GM21423 (cell line): ENCODE data around the gene GALNT17.
"Not testable (repeated sequence)": the region's sequence is repeated elsewhere in the genome, so short reads cannot be mapped to it uniquely, and the experiment has no call there.

Source experiments
- ATAC-seq: cut with Tn5 transposase; IDR thresholded peaks from one replicate; pipeline ENCODE4 v1.9.1; 2021; ENCODE audit warnings: mild to moderate bottlenecking, moderate library complexity; ENCODE audit not compliant: unreplicated experiment

GALNT17 gene

GRCh38 chr7:71229148-71229547 is 97.2 kb downstream of the GALNT17 start:
- no peak for ATAC-seq

DNA sequence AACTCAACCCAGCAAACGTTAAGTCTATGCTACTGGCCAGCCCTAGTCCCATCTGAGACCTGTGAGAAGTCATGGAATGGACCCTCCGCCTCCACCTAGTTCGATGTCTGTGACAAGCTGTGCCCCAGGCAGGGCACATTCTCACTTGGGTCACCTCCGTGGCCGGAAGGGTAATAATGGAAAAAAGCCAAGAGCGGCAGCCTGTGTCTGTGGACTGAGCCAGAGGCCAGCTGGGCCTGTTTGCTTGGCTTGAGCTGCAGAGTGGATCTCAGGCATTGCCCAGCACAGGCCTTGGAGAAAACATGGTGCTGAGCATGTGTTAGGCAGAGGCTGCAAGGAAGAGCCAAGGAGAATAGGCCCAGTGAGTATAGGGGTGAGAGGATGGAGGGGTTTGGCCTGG is 97.8 kb downstream of the GALNT17 start:
- ATAC-seq: no peak

DNA sequence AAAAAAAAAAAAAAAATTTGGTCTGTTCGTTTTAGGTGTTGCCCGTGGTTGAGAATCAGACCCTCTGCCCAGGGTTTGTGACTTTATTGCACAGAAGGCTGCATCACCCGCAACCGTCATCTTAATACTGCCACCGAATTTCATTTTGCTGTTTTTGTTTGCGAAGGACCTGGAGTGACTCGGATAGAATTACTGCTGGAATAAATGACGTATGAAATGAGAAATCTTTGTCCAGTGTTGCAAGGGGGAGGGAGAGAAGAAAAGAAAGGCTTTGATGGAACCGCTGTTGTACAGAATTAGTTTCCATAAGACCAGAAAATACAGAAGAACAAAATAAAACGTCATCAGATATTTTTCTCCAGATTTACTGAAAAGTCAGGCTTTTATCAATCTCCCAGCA is 103.3 kb downstream of the GALNT17 start:
- no peak for ATAC-seq

DNA sequence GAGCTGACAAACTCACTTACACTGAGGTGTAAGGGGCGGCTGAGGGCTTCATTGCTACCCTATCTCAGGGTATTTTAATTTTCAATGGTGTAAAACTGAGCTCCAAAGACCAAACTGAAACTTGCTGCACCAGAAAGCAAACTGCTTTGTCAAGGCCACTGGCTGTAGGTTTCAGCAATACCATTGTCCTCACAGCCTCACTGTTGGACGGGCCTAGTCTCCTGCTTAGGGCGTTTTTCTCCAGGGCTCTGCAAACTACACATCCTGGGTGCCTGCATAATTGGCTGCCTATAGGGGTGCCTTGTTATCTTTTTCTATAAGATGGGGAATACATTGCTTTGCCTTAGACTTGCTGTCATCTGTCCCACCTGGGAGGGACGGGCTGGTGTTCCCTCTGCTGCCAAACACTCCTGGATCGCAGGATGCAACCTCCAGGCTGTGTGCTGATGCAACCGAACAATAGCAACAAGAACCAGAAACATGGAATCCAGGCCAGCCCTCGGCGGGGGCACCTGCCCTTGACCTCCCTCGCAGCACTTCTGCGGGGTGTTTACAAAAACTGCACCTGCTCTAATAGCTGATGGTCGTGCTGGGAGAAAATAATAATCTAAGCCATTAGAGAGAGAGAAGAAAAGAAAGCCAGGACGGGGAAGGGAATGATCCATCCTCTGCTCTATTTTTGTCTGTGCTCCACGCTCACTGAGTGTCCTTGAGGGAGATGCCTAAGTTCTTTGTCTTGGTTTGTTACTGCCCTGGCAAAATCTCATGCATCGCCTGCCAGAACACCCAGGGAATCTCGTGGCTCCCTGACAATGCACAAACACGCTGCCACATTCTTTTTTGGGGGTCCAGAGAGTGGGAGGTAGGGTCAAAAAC is 104.5 kb downstream of the GALNT17 start:
- ATAC-seq: no peak

- no peak for ATAC-seq
Observed at GRCh38 chr7:71237945-71238344, 106.0 kb downstream of the GALNT17 start.

GRCh38 chr7:71238581-71239295 is 106.8 kb downstream of the GALNT17 start:
- ATAC-seq: no peak

GRCh38 chr7:71239586-71240268 is 107.8 kb downstream of the GALNT17 start:
- ATAC-seq: no peak

GRCh38 chr7:71243736-71244410 is 111.9 kb downstream of the GALNT17 start:
- no peak for ATAC-seq

GRCh38 chr7:71245038-71245437 is 113.1 kb downstream of the GALNT17 start:
- ATAC-seq: no peak

DNA sequence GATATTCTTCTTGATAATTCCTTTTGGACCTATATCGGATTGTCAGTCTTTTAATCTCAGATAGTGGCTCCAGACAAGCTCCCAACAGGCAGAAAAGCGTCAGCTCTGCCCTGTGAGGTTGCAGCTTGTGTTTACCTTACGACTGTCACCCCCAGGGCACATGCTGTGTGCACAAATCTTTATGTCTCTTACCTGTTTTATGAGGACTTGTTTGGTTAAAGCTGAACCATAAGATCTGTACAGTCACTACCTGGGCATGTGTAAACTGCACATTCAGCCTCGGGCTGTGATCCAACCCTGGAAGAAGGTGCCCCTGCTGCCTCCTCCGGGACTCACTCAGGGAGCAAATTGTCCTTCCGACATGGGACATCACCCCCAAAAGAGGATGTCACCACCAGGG is 119.8 kb downstream of the GALNT17 start:
- ATAC-seq: no peak

DNA sequence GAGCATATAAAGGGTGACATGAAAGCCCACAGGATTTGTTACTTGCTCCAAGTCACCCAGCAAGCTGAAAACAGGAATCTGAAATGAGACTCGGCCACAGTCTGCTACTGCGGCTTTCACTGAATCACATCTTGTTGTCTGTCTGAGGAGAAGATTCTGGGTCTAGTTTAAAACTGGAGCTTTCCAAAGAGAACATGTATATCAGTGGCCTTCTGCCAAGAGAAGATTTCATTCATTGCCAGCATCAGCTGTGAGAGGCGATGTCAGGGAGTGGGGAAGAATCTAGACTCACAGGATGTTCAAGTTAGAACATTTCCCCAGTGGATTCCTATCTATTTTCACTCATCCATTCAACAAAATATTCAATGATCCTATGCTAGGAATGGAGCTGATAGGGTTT is 122.8 kb downstream of the GALNT17 start:
- no peak for ATAC-seq

GRCh38 chr7:71255537-71256178 is 123.7 kb downstream of the GALNT17 start:
- ATAC-seq: no peak

DNA sequence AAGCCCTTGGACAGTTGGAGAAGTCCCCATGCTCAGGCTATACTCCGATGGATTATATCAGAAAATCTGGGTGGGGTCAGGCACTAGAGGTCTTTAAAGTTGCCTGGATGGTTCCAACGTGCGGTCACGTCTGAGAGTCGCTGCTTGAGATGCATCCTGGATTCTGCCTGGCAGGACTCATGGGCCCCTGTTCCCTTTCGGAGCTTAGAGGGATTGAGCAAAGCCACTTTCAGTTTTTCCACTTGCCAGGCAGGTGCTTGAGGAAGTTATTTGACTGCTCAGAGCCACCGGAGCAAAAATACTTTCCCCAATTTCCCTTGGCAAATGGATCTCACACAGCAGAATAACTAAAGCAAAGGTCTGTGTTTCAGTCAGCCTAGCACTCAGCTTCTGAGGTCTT is 129.1 kb downstream of the GALNT17 start:
- ATAC-seq: no peak

DNA sequence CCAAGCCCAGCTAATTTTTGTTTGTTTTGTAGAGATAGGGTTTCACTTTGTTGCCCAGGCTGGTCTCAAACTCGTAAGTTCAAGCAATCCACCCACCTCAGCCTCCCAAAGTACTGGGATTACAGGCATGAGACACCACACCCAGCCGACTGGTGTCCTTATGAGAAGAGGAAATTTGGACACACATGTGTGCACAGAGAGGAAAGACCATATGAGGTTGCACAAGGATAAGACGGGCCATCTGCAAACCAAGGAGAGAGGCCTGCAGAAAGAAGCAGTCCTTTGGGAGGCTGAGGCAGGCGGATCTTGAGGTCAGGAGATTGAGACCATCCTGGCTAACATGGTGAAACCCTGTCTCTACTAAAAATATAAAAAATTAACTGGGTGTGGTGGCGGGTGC is 130.9 kb downstream of the GALNT17 start:
- ATAC-seq: not testable (repeated sequence)

DNA sequence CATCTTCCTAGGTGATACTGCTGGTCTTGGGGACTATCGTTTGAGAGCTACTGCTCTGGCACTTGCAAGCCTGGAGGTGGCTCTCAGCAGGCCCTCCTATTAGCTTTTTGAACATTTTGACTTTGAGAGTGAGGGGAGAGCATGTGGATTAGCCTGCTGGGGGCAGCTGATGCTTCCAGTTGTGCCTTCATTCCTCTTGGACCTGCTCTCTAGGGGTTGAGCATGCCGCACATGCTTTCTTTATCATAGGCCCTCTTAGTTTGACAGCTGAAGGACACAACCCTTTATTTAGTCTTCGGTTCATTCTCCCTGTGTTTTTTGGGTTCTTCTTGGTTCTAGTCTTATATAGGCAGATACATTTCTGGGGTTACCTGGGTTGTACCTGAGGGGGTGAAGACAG is 132.1 kb downstream of the GALNT17 start:
- no peak for ATAC-seq

DNA sequence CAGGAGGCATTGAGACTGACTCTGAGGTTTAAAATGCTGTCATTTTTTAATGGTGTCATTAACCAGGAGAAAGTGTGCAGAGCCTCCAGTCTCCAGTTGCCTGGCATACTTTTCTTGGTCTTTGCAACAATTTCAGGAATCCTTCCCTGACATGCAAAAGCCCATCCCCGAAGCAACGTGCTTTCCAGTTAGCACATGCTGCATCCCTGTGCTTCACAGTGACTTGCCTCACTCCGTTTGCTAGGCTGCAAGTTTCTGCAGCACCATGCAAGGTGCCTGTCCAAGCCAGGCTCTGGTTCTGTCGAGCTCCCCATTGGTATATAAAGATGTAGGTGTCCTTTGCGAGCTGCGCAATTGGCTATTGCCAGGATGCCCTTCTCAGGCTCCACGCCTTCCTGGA is 135.0 kb downstream of the GALNT17 start:
- no peak for ATAC-seq

- ATAC-seq: no peak
Observed at GRCh38 chr7:71267734-71268469, 136.0 kb downstream of the GALNT17 start.

GRCh38 chr7:71270558-71270957 is 138.6 kb downstream of the GALNT17 start:
- no peak for ATAC-seq

DNA sequence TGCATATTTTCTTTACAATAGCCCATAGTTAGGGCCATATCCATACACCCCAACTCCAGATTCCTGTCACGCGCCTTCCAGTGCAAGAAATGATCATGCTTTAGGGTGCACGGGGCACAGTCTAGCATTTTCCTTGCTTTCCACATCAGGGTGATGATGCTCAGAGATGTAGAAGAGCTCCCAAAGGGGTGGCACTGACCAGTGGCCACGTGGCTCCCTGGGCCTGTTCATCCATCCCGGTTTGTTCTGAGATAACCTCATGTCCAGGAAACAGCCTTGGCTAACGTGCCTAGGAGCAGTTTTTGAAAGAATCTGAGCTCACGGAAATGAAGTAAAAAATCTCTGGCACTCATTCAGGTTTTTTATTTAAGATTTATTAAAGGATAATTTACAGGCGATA is 139.3 kb downstream of the GALNT17 start:
- ATAC-seq: no peak
